ENCODE results near the gene ELP2.
"Not testable (repeated sequence)": the region's sequence is repeated elsewhere in the genome, so short reads cannot be mapped to it uniquely, and the experiment has no call there.

Gene ELP2

DNA sequence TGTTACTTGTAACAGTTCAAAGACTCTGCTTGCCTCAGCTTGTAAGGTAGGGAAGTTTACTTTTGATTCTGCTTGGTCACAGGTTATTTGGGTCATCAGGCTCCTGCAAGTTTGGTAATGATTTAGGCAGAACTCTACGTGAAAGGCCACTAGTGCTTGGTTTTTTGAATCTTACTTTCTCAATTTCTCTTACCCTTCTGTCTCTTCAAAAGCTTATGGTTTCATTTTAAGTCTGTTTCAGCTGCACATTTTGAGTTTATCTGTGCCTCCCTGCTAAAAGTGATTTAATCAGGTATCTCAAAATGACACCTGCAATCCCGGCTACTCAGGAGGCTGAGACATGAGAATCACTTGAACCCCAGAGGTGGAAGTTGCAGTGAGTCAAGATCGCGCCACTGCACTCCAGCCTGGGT, 31.3 kb downstream of the ELP2 start:
- no peak for DNase-seq

DNA sequence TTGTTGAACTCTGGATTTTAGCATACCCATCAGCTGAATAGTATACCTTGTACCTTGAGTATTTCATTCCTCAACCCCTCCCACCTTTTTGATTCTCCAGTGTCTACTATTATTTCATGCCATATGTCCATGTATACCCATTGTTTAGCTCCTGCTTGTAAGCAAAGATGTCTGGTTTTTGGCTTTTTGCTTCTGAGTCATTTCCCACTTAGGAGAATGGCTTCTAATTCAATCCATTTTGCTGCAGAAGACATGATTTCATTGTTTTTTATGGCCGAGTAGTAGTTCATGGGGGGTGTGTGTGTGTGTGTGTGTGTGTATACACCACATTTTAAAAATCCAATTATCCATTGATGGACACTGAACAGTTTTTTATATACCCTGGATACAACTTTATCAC, 33.3 kb downstream of the ELP2 start:
- no peak for DNase-seq

DNA sequence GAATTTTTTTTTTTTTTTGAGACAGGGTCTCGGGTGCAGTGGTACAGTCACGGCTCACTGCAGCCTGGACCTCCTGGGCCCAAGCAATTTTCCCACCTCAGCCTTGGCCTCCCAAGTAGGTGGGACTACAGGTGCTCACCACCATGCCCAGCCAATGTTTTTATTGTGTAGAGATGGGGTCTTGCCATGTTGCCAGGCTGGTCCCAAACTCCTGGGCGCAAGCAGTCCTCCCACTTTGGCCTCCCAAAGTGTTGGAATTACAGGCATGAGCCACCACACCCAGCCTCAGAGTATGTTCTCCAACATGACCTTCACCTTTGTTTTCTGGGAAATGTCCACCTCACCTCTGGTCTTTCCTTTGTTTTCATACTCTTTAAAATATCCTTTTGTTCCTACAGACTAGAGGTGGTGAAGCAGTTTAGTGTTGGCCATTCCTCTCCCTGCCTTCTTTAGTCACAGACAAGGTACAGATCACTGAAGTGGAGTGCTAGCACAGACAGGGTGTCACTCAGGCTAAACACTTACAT, 38.1 kb downstream of the ELP2 start:
- DNase-seq, result no peak

DNA sequence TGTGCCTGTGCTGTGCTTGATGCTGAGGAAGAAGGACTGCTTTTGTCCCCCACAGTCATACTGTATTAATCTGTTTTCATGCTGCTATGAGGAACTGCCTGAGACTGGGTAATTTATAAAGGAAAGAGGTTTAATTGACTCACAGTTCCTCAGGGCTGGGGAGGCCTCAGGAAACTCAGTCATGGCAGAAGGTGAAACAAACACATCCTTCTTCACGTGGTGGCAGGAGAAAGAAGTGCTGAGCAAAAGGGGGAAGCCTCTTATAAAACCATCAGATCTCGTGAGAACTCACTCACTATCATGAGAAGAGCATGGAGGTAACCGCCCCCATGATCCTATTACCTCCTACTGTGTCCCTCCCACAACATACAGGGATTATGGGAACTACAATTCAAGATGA, 38.6 kb downstream of the ELP2 start:
- DNase-seq, result not testable (repeated sequence)

DNA sequence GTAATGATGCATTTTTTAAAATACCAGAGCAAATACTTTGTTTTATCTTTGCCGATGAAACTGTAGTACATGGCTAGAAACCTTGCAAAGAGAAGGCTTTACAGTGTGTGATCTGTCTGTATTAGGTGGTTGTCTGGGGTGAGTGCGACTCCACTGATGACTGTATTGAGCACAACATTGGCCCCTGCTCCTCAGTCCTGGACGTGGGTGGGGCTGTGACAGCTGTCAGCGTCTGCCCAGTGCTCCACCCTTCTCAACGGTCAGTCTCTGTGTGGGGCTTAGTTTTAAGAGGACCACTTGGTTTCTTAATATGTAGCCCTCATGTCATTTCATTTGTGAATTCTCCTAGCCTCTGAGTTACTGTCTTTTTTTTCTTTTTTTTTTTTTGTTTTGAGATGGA, 40.2 kb downstream of the ELP2 start:
- DNase-seq, result no peak

DNA sequence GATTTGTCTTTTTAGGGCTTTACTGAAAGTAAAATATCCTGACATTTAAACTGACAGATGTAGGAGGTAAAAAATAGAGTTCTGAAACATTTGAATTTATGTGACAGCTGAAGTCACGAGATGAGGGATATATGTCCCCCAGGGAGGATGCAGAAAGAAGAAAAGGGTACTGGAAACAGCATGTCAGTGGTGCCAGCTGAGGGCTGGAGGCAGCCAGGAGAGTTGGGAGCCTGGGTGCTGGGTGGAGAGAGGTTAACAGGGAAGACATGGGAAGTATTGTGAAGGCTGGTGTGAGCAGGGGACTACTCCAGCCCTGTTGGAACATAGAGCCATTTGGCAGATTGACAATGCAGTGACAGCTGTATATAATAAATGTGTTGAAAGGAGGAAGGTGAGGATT, 45.8 kb downstream of the ELP2 start:
- DNase-seq, result no peak

DNA sequence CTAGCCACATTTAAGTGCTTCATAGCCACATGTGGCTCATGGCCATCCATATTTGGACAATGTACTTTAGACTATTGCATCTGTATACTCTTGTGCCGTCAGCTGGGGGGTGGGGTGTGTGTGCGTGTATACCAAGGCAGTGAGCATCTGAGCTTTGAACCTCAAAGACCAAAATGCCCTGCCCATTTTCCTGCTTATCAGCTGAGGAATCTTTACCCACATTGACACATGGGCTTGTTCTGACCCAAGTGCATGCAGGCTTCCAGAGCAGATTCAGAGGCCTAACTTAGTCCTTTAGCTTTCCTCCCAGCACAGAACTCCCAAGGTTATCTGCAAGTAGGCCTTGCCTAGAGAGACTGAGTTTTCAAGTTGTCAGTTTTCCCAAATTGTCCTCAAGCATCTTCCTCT, 46.5 kb downstream of the ELP2 start:
- DNase-seq, result no peak

DNA sequence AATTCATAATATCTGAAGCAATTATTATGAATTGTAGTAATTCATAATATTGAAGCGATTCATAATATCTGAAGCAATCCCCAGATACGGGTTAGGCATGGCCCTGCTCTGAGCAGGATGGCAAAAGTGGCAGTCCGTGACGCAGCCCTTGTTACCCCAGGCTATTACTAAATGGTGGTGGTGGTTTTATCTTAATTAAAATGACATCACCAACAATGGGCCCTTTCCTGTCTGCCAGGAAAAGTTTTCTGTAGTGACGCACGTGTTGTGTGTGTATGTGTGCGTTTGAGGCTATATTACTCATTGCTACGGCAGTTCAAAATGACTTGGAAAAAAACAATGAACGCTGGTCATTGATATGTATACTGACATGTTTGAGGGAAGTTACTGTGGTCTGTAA, 47.0 kb downstream of the ELP2 start:
- DNase-seq, result no peak

DNA sequence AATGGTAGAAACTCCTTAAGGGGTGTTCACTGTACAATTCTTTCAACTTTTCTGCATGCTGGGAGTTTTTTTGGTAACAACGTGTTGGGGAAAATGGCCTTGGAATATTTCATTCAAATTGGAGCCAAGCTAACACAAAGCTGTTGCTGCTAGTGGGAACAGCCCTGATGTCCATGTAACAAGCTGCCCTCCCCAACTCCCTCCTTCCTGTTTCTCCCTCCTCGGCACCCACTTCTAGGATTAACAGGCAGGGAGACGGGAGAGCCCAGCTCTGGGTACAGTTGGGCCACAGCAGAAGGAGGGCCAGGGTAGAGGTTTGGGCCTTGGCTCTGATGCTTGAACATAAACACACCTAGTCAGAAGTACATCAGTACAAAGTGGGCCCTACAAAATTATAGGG, 48.2 kb downstream of the ELP2 start:
- DNase-seq, result no peak

DNA sequence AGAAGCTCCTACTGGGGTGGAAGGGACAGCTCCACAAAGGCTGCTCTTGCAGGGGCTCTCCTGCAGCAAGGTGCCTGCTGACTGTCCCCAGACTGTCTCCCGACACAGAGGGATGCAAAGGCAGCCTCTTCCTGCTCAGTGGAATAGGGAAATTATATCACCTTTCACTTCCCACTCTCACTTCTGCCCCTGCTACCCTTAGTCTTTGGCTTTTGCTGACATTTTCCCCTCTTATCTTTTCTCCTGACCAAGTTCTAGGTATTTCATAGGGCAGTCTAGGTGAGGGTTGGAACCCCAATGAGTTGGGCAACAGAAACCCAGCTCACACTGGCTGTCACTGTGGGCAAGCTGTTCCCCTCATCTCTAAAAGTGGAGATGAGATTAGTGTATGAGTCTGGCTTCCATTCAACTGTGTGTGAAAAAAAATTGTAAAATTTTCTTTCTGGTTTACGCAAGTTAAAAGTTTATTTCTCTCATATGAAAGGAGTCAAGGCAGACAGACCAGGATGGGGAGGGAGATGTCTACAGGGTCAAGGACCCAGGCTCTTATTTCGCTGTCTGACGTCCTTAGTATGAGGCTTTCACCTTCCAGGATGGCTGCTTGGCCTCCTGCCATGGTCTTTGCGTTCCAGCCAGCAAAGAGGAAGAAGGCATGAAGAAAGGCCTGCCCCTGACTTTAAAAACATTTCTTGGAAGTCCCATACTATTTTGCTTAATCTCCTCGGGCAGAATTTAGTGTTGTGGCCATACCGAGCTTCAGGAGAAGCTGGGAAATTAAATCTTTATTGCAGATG, 50.1 kb downstream of the ELP2 start:
- DNase-seq, result no peak

DNA sequence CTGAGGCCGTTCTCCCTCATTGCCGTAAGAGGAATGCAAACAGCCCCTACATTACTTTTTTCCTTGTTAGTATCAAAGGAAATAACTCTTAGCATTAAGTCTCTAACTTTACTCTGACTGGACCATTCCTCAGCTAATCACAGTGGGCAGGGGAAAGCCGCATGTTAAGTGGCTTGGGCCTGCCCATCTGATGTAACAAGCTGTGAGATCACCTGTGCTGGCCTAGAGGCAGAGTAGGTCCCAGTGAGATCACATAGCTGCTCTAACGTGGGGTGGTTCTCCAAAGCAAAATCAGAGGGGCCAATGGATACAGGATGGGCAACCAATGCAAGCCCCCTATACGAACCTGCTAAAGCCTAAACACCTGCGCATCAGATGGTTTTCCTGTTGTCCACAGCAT, 51.7 kb downstream of the ELP2 start:
- no peak for DNase-seq

DNA sequence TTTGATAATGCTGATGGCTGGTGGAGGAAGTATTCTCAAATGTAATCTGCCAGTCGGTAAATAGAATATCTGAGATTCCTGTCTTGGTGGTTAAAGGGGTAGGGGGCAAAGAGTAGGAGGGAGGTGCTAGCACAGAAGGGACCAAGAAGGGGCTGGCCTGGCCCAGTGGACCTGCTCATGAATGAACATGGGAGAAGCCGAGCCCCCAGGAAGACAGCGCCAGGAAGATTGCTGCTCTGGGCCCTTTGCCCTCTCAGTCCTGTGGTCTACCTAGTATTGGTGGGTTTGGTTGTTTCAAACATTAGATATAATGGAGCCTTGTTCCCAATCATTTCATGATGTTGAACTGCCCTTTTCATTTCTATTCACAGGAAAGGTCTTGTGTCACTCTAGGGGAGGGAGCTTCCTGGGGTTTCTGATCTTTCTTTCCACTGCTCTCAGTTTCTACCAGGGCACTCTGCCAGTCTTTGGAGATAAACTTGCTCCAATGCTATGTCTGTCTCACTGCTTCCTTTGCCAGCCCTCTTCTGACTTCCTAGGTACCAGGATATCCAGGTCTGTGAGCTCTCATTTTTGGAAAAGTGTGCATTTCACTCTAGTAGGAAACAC, 52.3 kb downstream of the ELP2 start:
- no peak for DNase-seq

DNA sequence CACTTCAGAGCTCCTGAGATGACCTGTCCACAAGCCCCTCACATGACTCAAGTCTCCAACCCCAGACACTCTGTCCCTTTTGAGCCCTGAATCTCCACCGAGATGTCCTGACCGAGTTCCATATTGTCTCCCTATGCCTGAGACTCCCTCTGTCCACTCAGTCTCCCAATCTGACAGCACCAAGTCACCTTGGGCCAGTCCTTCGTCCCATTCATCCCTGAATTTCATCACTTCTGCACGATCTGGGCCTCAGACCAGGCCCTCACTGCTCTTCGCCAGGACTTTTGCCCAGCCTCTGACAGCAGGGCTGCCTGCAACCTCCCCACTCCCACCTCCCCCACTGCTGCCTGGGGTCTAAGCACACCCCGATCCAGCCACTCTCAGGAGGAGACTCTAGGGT, 53.3 kb downstream of the ELP2 start:
- DNase-seq, result no peak

DNA sequence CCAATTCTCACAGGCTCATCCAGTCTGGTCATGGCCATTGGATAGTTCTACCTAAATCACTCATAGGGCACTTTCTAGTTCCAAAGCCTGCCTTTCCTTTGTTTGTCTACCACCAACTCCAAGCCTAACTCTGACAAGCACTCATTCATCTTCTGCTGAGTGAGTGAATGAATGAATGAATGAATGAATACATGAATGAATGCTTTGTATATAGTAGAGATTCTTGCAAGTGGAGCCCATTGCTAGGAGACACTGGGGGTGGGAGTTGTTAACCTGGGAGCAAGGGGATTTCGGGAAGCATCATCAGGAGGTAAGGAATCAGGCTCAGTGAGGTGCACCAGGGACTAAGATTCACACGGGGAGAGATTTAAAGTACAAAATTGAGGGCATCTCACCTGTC, 54.3 kb downstream of the ELP2 start:
- no peak for DNase-seq

DNA sequence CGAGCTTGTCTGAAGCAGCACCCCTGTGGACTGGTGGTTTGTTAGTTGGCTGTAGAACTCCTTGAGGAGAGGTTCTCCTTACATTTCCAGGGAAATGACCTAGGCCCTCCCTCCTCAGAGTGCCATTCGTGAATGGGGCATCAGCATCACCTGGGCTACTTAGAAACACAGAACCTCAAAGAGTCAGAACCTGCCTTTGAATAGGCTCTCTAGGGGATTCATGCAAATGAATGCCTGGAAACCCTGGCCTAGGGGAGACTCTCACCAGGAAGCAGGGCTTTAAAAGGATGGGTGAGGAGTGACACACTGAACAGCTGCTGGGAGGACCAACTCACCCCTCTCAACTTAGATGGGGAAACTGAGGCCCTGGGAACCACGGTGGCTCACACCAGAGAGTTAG, 55.5 kb downstream of the ELP2 start:
- no peak for DNase-seq

DNA sequence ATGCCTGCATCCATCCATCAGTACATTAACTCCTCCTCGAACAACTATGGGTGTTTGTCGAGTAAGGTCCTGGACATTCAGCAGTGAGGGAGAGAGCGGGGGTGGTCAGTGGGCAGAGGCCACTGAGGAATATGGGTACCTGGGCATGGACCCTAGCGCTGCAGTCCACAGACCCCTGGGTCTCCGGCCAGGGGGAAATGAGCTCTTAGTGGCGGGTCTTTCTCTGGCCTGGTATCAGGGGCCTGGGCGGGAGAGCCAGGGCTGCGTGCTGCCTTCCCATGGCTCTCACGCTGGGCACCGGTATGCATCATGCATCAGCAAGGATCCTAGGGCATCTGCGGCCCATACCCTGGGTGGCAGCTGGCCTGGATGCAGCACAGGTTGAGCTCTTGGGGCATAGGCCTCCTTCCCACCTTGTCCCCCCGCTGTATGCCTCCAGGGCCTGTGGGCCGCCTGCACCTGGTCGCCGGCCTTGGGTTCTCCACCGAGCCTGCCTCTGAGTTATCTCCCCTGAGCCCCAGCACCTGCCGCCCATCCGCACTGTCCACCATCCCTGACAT, 56.3 kb downstream of the ELP2 start:
- DNase-seq, result no peak

DNA sequence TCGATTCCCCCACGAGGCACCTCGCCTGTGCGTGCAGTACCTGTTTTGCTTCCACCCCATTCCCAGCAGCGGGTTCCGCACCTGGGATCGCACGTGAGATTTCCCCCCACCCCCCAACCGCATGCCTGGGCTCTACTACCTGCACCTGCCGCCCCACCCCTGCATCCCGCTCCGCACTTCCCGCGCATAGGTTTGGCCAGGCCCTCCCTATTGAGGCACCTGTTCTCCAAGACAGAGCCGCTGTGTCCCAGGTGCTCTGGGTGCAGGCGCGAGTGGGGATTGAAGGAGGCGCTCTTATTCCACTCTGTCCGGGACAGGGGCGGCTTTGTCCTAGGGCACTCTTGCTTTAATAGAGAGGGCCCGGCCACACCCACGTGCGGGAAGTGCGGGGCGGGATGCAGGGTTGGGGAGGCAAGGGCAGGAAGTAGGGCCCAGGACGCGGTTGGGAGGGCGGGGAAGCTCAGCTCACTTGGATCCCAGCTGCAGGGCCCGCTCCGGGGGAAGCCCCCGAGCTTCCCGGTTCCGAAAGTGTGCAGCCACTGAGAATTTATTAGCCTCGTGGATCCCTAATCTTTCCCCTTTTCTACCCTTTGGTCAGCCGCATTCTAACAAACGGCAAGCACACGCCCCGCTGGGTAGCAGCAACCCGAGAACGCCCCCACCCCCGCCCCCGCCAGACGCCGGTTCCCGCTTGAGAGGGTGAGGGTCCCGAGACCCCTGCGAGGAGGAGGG, 56.9 kb downstream of the ELP2 start:
- no peak for DNase-seq

DNA sequence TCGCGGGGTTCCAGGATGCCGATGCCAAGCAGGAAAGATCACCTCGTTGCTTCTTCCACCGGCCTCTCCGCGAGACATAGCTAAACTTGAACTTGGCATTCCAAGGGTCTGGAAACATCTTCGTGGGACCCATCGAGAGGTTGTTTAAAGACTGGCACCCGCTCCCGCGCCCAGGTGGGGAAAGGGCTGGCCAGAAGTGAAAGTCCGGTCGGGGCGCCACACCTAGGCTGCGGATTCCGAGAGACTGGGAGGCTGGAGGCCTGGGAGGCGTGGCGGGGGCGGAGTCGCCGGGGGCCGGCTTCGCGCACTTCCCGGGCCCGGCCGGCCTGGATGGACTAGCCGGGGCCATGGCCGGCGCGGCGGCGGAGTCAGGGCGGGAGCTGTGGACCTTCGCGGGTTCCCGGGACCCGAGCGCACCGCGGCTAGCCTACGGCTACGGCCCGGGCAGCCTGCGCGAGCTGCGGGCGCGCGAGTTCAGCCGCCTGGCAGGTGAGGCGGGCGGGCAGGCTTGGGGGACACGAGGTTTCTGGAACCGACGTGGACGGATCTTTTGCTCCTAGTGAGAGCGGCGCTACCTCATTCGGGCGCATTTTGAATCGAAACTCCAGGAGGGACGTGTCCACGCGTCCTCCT, 57.6 kb downstream of the ELP2 start, which contains the start of gene MOCOS:
Gene MOCOS (plus strand): TSS at position 305 of the 633 bp plus-strand sequence. CDS start 43 bp downstream, at position 348.
- no peak for DNase-seq

DNA sequence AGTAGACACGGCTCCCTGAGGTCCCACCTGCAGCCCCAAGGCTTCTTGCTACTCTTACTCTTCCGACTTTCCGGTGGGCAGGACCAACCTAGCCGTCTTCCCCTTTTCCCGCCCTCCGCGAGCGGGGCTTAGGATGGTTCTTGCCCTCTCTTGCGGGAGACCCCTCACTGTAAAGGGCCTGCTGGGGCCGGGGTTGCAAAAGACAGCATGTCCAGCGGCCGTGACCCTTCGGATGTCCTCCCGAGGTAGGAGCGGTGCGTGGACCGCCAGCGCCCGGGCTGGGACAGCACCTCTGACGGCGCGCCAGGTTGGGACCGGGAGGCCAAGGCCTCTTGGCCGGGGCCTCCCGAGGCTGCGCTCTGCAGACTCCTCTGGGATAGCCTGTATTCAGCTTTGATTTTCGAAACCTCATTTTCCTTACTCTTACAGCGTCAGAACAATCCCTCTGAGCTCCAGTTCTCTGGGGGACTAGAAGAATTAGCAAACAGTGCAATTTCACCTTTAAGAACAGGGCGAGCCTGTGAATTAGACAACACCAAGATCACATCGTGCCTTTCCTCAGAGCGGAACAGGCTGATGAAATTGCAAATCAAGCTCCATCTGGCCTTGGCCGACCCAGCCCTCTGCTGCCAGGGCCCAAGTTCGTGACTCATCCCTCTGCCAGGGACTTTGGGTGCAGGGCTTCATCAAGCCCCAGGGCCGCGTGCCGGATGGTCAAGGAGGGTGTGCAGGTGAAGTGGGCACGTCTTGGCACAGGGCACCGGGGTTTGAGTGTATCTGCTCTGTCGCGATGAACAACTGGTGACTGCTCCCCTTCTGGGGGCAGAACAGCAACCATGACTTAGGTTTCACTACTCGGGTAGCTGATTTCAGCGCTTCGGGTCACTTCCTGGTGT, 58.4 kb downstream of the ELP2 start:
- no peak for DNase-seq

DNA sequence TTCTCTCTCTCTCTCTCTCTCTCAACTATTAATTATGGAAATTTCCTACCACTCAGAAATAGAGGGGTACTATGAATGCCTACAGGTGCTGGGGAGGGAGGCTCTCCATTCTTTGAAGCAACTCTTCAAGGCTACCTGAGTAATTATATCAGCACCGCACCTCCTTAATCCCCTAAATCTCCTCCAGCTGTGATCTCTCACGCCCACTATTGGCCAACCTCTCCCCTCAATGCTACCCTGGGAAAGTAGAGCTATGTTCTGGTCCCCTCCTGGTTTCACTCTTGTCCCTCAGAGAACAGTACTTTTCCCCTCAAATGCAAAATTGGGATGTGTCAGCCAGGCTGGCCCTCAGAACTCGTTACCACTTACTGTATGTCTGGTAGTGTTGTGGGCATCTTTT, 59.2 kb downstream of the ELP2 start:
- no peak for DNase-seq

DNA sequence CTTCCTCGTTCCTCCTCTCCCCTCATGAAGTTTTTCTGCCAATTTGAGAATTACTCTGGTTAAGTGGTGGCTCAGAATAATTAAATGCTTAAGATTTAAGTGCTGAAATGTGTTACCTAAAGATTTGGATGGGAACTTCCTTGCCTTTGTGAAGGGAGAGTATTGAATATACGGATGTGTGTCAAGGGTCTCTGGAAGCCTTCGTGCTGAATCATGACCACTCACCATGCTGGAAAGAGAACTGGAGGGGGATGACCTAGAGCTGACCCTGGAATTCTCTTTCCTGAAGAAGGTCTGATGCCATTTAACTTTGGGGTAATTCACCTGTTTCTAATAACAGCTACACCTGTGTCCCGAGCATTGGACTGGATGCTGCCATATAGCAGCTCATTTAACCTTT, 59.8 kb downstream of the ELP2 start:
- no peak for DNase-seq

DNA sequence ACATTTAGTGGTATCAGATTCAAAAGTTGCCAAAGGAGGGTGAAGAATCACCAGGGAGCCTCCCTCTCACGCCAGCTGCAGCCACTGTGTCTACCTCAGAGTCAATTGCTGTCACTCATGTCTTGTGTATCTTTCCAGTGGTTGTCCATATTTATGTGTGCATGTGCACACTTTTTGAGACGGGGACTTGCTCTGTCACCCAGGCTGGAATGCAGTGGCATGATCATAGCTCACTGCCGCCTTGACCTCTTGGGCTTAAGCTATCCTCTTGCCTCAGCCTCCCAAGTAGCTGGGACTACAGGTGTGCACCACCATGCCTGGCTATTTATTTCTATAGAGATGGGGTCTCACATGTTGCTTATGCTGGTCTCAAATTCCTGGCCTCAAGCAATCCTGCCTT, 61.6 kb downstream of the ELP2 start:
- no peak for DNase-seq

Data from NCI-H2081 (cell line).